Measurements from ENCODE around the gene PDLIM1.
A peak's percentile ranks its signal among the peaks of the same experiment; 100 is the strongest.

Gene PDLIM1

GRCh38 chr10:95327367-95327766 lies 36.6 kb upstream of the PDLIM1 start:
- Mint-ChIP-seq H3K4me1 (peaks cover 6 to 16% of the 10 kb centered on the region in 2 donors), H3K27me3 (no peaks in the 10 kb centered on the region), H3K27ac (no peak overlapping the region), H3K36me3 (no peaks in the 10 kb centered on the region), H3K4me3 (no peak overlapping the region), H3K9me3 (no peaks in the 10 kb centered on the region)
- ATAC-seq (replicated peaks) (no peak), DNase-seq (no peak)

- H3K4me3 Mint-ChIP-seq, result no peak overlapping the region
- H3K27ac Mint-ChIP-seq, result no peak overlapping the region
- DNase-seq (no peak), ATAC-seq (replicated peaks) (no peak)
- H3K4me1 Mint-ChIP-seq, result peaks cover 8 to 16% of the 10 kb centered on the region in 2 donors
- no peaks in the 10 kb centered on the region for H3K36me3 Mint-ChIP-seq
- no peaks in the 10 kb centered on the region for H3K27me3 Mint-ChIP-seq
- no peaks in the 10 kb centered on the region for H3K9me3 Mint-ChIP-seq
These were observed 35.6 kb upstream of the PDLIM1 start for GRCh38 chr10:95326396-95326795.

GRCh38 chr10:95325863-95326262 lies 35.1 kb upstream of the PDLIM1 start:
- DNase-seq, result no peak
- peaks cover 8 to 16% of the 10 kb centered on the region in 2 donors for H3K4me1 Mint-ChIP-seq
- no peaks in the 10 kb centered on the region for H3K9me3 Mint-ChIP-seq

GRCh38 chr10:95324436-95325268 lies 33.8 kb upstream of the PDLIM1 start:
- no peak for DNase-seq
- Mint-ChIP-seq H3K4me3 (no peak overlapping the region), H3K9me3 (no peaks in the 10 kb centered on the region), H3K27me3 (no peaks in the 10 kb centered on the region), H3K36me3 (peaks cover 2 to 3% of the 10 kb centered on the region in 2 donors), H3K4me1 (peaks cover 10 to 17% of the 10 kb centered on the region in 2 donors), H3K27ac (no peak overlapping the region)
- ATAC-seq (replicated peaks), result no peak

More at GRCh38 chr10:95325863-95326262, 35.1 kb upstream of the PDLIM1 start:
- Mint-ChIP-seq H3K36me3 (no peaks in the 10 kb centered on the region), H3K27ac (no peak overlapping the region), H3K27me3 (no peaks in the 10 kb centered on the region), H3K4me3 (no peak overlapping the region)
- no peak for ATAC-seq (replicated peaks)

- Mint-ChIP-seq H3K27me3 (no peaks in the 10 kb centered on the region), H3K4me1 (peaks cover 10% of the 10 kb centered on the region in 2 donors), H3K9me3 (no peaks in the 10 kb centered on the region), H3K36me3 (peaks cover 2 to 3% of the 10 kb centered on the region in 2 donors), H3K4me3 (no peak overlapping the region), H3K27ac (no peak overlapping the region)
- ATAC-seq (replicated peaks) (no peak), DNase-seq (no peak)
These were observed 30.9 kb upstream of the PDLIM1 start for GRCh38 chr10:95321554-95322301.

GRCh38 chr10:95319239-95319638 lies 28.4 kb upstream of the PDLIM1 start:
- H3K4me3 Mint-ChIP-seq, result no peak overlapping the region
- H3K27ac Mint-ChIP-seq, result no peak overlapping the region
- H3K4me1 Mint-ChIP-seq, result peaks cover 10% of the 10 kb centered on the region in 2 donors
- ATAC-seq (replicated peaks) (no peak), DNase-seq (no peak)
- peaks cover 2 to 3% of the 10 kb centered on the region in 2 donors for H3K36me3 Mint-ChIP-seq
- no peaks in the 10 kb centered on the region for H3K27me3 Mint-ChIP-seq
- H3K9me3 Mint-ChIP-seq, result no peaks in the 10 kb centered on the region

GRCh38 chr10:95315509-95315908 lies 24.7 kb upstream of the PDLIM1 start:
- Mint-ChIP-seq H3K4me1 (peaks cover 10 to 23% of the 10 kb centered on the region in 2 donors), H3K9me3 (no peaks in the 10 kb centered on the region), H3K27me3 (no peaks in the 10 kb centered on the region), H3K36me3 (peaks cover 0 to under 1% of the 10 kb centered on the region in 2 donors), H3K27ac (no peak overlapping the region), H3K4me3 (no peak overlapping the region)
- no peak for ATAC-seq (replicated peaks)
- no peak for DNase-seq

GRCh38 chr10:95314192-95314918 lies 23.6 kb upstream of the PDLIM1 start:
- Mint-ChIP-seq H3K27me3 (no peaks in the 10 kb centered on the region), H3K27ac (no peak overlapping the region), H3K4me1 (peaks cover 19 to 29% of the 10 kb centered on the region in 2 donors), H3K9me3 (no peaks in the 10 kb centered on the region), H3K4me3 (no peak overlapping the region), H3K36me3 (no peaks in the 10 kb centered on the region)
- ATAC-seq (replicated peaks) (no peak), DNase-seq (no peak)

- no peak overlapping the region for H3K4me3 Mint-ChIP-seq
- ATAC-seq (replicated peaks) (no peak), DNase-seq (no peak)
- no peaks in the 10 kb centered on the region for H3K27me3 Mint-ChIP-seq
- no peak overlapping the region for H3K27ac Mint-ChIP-seq
- no peaks in the 10 kb centered on the region for H3K9me3 Mint-ChIP-seq
- peaks cover 28 to 41% of the 10 kb centered on the region in 2 donors for H3K4me1 Mint-ChIP-seq
- H3K36me3 Mint-ChIP-seq, result no peaks in the 10 kb centered on the region
These were observed 22.2 kb upstream of the PDLIM1 start for GRCh38 chr10:95312986-95313495.

- H3K27me3 Mint-ChIP-seq, result no peaks in the 10 kb centered on the region
- no peaks in the 10 kb centered on the region for H3K9me3 Mint-ChIP-seq
- no peak overlapping the region for H3K27ac Mint-ChIP-seq
- no peak for ATAC-seq (replicated peaks)
- peaks cover 28 to 41% of the 10 kb centered on the region in 2 donors for H3K4me1 Mint-ChIP-seq
- no peak overlapping the region for H3K4me3 Mint-ChIP-seq
- H3K36me3 Mint-ChIP-seq, result no peaks in the 10 kb centered on the region
- DNase-seq, result no peak
These were observed 21.5 kb upstream of the PDLIM1 start for GRCh38 chr10:95312257-95312656.

GRCh38 chr10:95309958-95310357 lies 19.2 kb upstream of the PDLIM1 start:
- Mint-ChIP-seq H3K9me3 (no peaks in the 10 kb centered on the region), H3K27ac (peak overlapping the region; percentile 82), H3K27me3 (no peaks in the 10 kb centered on the region), H3K36me3 (no peaks in the 10 kb centered on the region), H3K4me1 (peaks cover 28 to 41% of the 10 kb centered on the region in 2 donors), H3K4me3 (peak overlapping the region; percentile 57 to 58)
- DNase-seq (no peak), ATAC-seq (replicated peaks) (peak; percentile 52 to 68)

- no peaks in the 10 kb centered on the region for H3K36me3 Mint-ChIP-seq
- H3K27me3 Mint-ChIP-seq, result no peaks in the 10 kb centered on the region
- DNase-seq, result no peak
- ATAC-seq (replicated peaks), result peak; percentile 21 to 50
- no peak overlapping the region for H3K4me3 Mint-ChIP-seq
- no peaks in the 10 kb centered on the region for H3K9me3 Mint-ChIP-seq
- H3K27ac Mint-ChIP-seq, result no peak overlapping the region
- H3K4me1 Mint-ChIP-seq, result peaks cover 28 to 41% of the 10 kb centered on the region in 2 donors
These were observed 17.8 kb upstream of the PDLIM1 start for GRCh38 chr10:95308389-95309302.

GRCh38 chr10:95306851-95307250 lies 16.0 kb upstream of the PDLIM1 start:
- ATAC-seq (replicated peaks), result no peak
- Mint-ChIP-seq H3K27me3 (no peaks in the 10 kb centered on the region), H3K27ac (no peak overlapping the region), H3K4me3 (no peak overlapping the region), H3K4me1 (peaks cover 26 to 34% of the 10 kb centered on the region in 2 donors), H3K36me3 (no peaks in the 10 kb centered on the region), H3K9me3 (no peaks in the 10 kb centered on the region)
- DNase-seq, result no peak

All from stimulated activated naive B cell treated with anti-CD40 and anti-IgM and Interleukin-4, amounts not matched to agents 10 μg/mL and 1 μg/mL and 100 μg/mL, for 72 hours (primary cell).